ENCODE results near the gene CCNL1.

- TF ChIP-seq POLR2A (IDR thresholded peaks at IDR 0.05; ENCODE audit: low read depth, low read length) (no peak), POLR2AphosphoS5 (IDR thresholded peaks at IDR 0.05; ENCODE audit: low read depth, low read length) (no peak), TAF1 (IDR thresholded peaks at IDR 0.05; ENCODE audit: borderline replicate concordance, low read depth, low read length) (no peak)
Measured at GRCh38 chr3:157179365-157179803, 19.4 kb upstream of the CCNL1 start.
